Gastroesophageal sphincter (tissue), 4 donors: ENCODE measurements around the gene OAS1. TPM values are rescaled to one million over a fixed set of nuclear protein-coding genes. Genes with fewer than 3 reads are reported as not detected.

Experiments
- ATAC-seq: fragments of 150-250 bp; one replicate; pipeline ENCODE4 v1.9.1; 2016; ENCODE audit warnings: mild to moderate bottlenecking, moderate library complexity
- H3K27ac ChIP-seq, 4 donors: fragments of 200-600 bp; sonication (generic) in 3 of 4; 1 replicate in 3 of 4; 2 replicates in 1 of 4; pipeline ENCODE4 v1.5.1; 2016 to 2019
- H3K27me3 ChIP-seq: fragments of 200-600 bp; sonication (generic); one replicate; pipeline ENCODE4 v1.5.1; 2019
- H3K36me3 ChIP-seq, 2 donors: fragments of 200-600 bp; sonication (generic); one replicate each; pipeline ENCODE4 v1.5.1; 2019; ENCODE audit warnings: control low read depth in 1 of 2
- H3K4me1 ChIP-seq, 3 donors: fragments of 200-600 bp; sonication (generic); 1 replicate in 2 of 3; 2 replicates in 1 of 3; pipeline ENCODE4 v1.5.1; 2016 to 2019; ENCODE audit warnings: control low read depth in 2 of 3
- H3K4me3 ChIP-seq, 2 donors: fragments of 200-600 bp; sonication (generic); one replicate each; pipeline ENCODE4 v1.5.1; 2019; ENCODE audit warnings: mild to moderate bottlenecking in 1 of 2, moderate library complexity in 1 of 2
- H3K9me3 ChIP-seq, 3 donors: fragments of 200-600 bp; sonication (generic); one replicate each; pipeline ENCODE4 v1.5.1; 2017 to 2019; ENCODE audit warnings: control low read depth in 2 of 3
- CTCF ChIP-seq, 4 experiments: fragments of 200-600 bp in 2 of 4; fragments of 450-650 bp in 2 of 4; sonication (generic) in 1 of 4; IDR thresholded peaks; one replicate each; pipeline ENCODE4 v1.5.1; 2017 to 2019; ENCODE audit warnings: antibody characterized with exemption in 4 of 4, mild to moderate bottlenecking in 2 of 4, moderate library complexity in 2 of 4
- EP300 ChIP-seq: sonication (generic); formaldehyde crosslinking; IDR thresholded peaks from one replicate; pipeline ENCODE4 v1.6.1; 2017; ENCODE audit warnings: antibody characterized with exemption, mild to moderate bottlenecking
- POLR2A ChIP-seq, 2 donors: fragments of 450-650 bp; IDR thresholded peaks; one replicate each; pipeline ENCODE4 v1.6.1; 2017; ENCODE audit warnings: antibody characterized with exemption in 2 of 2, mild to moderate bottlenecking in 2 of 2, moderate library complexity in 1 of 2
- POLR2AphosphoS5 ChIP-seq: sonication (generic); formaldehyde crosslinking; IDR thresholded peaks from one replicate; pipeline ENCODE4 v1.6.1; 2017; ENCODE audit warnings: antibody characterized with exemption
- WGBS, 2 donors: methylation state at CpG; one replicate each; pipeline ENCODE4 v1.1.5; 2018; ENCODE audit warnings: low coverage in 1 of 2; 5-methylcytosine and 5-hydroxymethylcytosine counted together
- total RNA-seq, 4 donors: library from RNA; depleted of rRNA; stranded (reverse); fragments of >200 nt; gene quantifications; one replicate each; pipeline ENCODE4 v1.1.0, GENCODE V29; 2016

OAS1 gene
- total RNA-seq, 4 donors from 2014 or later = 4.8 to 17.0 (median 7.6) TPM

GRCh38 chr12:112945515-112945914, 38.8 kb downstream of the OAS1 start:
- WGBS, 2 donors = 93% methylated on average over 4 of the region's 4 CpGs; no CpG with 5 or more reads in 1 of the 2 donors
- no peak for TF ChIP-seq POLR2AphosphoS5
- TF ChIP-seq EP300 = no peak
- no peak for TF ChIP-seq CTCF (IDR thresholded peaks at IDR 0.05)
- no peak for TF ChIP-seq POLR2A (IDR thresholded peaks at IDR 0.05)
- Histone ChIP-seq H3K9me3 (no peaks in the 10 kb centered on the region), H3K4me1 (no peaks in the 10 kb centered on the region), H3K4me3 (no peak overlapping the region), H3K27ac (no peak overlapping the region), H3K27me3 (no peaks in the 10 kb centered on the region), H3K36me3 (peaks cover 0 to 79% of the 10 kb centered on the region in 2 donors)
- no peak for ATAC-seq

- WGBS, 2 donors = 67 to 69% methylated on average over 3 to 8 of the region's 14 CpGs
- H3K36me3 ChIP-seq = peaks cover 0 to 88% of the 10 kb centered on the region in 2 donors
- TF ChIP-seq CTCF (IDR thresholded peaks at IDR 0.05) = no peak
- no peak for TF ChIP-seq EP300
- no peak for TF ChIP-seq POLR2AphosphoS5
- no peak overlapping the region for H3K4me3 ChIP-seq
- no peak for ATAC-seq
- H3K9me3 ChIP-seq = no peaks in the 10 kb centered on the region
- no peaks in the 10 kb centered on the region for H3K27me3 ChIP-seq
- H3K4me1 ChIP-seq = no peaks in the 10 kb centered on the region
- no peak overlapping the region for H3K27ac ChIP-seq
Measured at GRCh38 chr12:112946236-112947000, 39.7 kb downstream of the OAS1 start.

- Histone ChIP-seq H3K36me3 (peaks cover 0 to 93% of the 10 kb centered on the region in 2 donors), H3K27ac (no peak overlapping the region), H3K4me1 (no peaks in the 10 kb centered on the region), H3K9me3 (no peaks in the 10 kb centered on the region), H3K4me3 (no peak overlapping the region), H3K27me3 (no peaks in the 10 kb centered on the region)
- 25 to 57% methylated on average over 1 of the region's 1 CpG for WGBS, 2 donors
- ATAC-seq = no peak
- no peak for TF ChIP-seq POLR2A (IDR thresholded peaks at IDR 0.05)
- TF ChIP-seq POLR2AphosphoS5 = no peak
- TF ChIP-seq CTCF (IDR thresholded peaks at IDR 0.05) = no peak
- no peak for TF ChIP-seq EP300
Measured at GRCh38 chr12:112947314-112947713, 40.6 kb downstream of the OAS1 start.

- WGBS, 2 donors = 91 to 100% methylated on average over 4 of the region's 5 CpGs
- Histone ChIP-seq H3K9me3 (no peaks in the 10 kb centered on the region), H3K4me1 (no peaks in the 10 kb centered on the region), H3K4me3 (no peak overlapping the region), H3K27ac (no peak overlapping the region), H3K36me3 (peaks cover 0 to 96% of the 10 kb centered on the region in 2 donors), H3K27me3 (no peaks in the 10 kb centered on the region)
- TF ChIP-seq POLR2AphosphoS5 = no peak
- ATAC-seq = no peak
Measured at GRCh38 chr12:112947761-112948160, 41.0 kb downstream of the OAS1 start.

- no peaks in the 10 kb centered on the region for H3K9me3 ChIP-seq
- peaks cover 0 to 89% of the 10 kb centered on the region in 2 donors for H3K36me3 ChIP-seq
- no peaks in the 10 kb centered on the region for H3K4me1 ChIP-seq
- no peak overlapping the region for H3K27ac ChIP-seq
- no peak overlapping the region for H3K4me3 ChIP-seq
- TF ChIP-seq EP300 = no peak
- TF ChIP-seq POLR2A (IDR thresholded peaks at IDR 0.05) = no peak
- TF ChIP-seq CTCF (IDR thresholded peaks at IDR 0.05) = no peak
- no peak for TF ChIP-seq POLR2AphosphoS5
- 100% methylated on average over 1 of the region's 7 CpGs; no CpG with 5 or more reads in 1 of the 2 donors for WGBS, 2 donors
- H3K27me3 ChIP-seq = no peaks in the 10 kb centered on the region
- no peak for ATAC-seq
Measured at GRCh38 chr12:112948806-112949205, 42.0 kb downstream of the OAS1 start.
